HG02970 (cell line): ENCODE data around the gene SHB.

Experiments
- ATAC-seq: cut with Tn5 transposase; IDR thresholded peaks from one replicate; pipeline ENCODE4 v1.9.1; 2021; ENCODE audit warnings: mild to moderate bottlenecking, moderate library complexity, moderate number of reproducible peaks; ENCODE audit not compliant: unreplicated experiment, low FRiP score

The SHB gene

DNA sequence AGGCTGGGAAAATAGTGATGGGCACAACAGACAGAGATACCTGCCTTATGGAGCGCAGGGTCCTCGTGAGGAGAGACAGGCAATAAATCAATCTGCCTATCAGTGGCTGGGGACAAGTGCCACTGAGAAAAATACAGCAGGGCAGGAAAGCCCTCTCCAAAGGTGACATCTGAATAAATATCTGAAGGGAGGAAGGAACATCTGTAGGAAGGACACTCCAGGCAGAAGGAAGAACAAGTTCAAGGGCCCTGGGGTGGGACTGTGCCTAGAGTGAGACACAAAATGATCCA is 111.4 kb downstream of the SHB start:
- no peak for ATAC-seq

DNA sequence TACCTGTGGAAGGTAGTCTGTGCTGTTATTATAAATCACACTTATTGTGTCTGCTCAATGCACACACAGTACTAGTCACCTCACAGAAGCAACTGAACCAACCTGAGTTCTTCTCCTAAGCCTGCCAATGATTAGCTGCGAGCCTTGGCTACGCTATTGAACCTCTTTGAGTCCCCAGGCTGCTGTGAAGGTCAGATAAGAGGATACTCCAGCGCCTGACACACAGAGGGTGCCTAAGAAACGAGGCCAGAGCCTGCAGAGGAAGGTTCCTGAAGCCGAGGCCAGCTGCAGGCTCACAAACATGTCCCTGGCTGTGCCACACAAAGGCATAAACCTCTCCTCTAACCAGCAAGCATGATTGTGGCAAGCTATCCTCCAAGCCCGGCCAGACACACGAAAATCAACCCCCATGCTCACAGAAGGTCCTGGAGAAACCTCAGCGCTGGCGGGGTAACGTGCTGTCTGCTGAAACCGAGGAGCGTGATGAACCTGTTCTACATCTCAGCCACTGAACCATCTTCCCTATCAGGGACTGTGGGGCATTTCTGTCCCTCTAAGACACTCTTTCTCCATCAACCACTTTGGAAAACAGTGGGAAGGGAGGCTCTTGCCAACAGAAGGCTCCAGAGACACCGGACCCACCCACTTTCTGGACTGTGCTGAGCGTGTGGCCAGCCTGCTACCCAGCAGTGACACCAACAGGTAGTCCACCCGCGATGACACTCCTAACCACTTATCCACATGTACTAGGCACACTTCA is 111.9 kb downstream of the SHB start:
- no peak for ATAC-seq

DNA sequence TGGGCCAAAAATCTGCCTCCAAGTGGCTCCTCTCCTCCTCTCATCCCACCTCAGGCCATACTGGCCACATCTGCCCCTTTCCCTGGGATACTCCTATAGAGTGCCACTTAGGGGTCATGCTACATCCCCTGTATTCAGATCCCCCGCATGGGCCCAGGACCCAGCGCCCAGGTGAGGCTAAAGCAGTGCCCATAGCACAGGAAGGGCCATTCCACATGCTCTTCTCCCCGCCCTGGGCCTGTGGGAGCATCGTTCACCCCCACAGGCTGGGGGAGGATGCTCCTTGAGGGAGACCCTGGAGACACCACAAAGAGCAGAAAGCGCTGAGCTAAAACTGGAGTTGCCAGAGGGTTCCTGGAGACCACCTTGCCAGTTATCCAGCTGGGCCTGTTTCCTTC is 112.6 kb downstream of the SHB start:
- no peak for ATAC-seq

- ATAC-seq, result no peak
Measured at GRCh38 chr9:37955781-37956422, 113.1 kb downstream of the SHB start.

DNA sequence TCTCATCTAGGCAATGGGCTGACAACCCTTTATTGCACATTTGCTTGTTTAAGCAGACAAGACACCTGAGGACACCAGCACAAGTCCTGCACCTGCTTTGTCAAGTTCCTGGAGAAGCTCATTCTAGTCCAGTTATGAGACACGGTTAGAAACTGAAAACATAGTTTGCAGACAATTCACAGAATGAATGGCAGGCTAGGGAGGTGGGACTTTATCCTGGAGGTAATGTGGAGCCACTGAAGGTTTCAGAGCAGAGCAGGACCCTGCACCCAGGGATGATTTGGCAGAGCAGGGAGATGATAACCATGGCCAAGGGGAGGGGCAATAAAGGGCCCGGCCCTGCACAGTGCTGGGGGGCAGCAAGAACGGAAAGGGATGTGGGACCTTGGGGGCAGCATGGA is 114.4 kb downstream of the SHB start:
- ATAC-seq, result peak; percentile 24

DNA sequence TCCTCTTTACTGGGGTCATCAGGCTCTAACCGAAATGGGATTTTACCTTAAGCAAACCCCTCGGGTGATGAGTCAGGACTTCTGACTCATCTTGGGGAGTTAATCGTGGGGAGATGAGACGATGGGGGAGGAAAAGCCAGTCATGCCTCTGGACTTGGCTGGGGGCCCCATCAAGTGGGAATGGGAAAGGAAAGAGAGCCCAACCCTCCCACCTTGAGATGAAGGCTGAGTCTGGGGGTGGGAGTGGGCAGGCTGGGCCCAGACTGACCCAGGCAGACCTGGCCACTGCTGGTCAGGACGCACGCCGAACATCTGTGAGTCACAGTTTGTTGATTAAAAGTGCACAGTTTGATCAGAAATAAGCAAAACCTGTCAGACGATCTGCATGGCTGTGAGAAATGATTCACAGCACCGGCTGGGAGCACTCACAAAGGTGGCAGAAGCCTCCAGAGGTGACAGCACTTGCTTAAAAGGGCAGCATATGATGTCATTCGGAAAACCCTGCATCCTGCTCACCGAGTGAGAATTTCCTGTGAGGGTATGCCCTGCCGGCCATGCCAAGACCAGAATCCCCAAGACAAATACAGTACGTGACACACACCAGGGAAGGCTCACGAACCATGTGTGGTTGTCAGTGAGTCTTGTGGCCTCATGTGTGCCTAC is 115.1 kb downstream of the SHB start:
- ATAC-seq, result peak; percentile 46

DNA sequence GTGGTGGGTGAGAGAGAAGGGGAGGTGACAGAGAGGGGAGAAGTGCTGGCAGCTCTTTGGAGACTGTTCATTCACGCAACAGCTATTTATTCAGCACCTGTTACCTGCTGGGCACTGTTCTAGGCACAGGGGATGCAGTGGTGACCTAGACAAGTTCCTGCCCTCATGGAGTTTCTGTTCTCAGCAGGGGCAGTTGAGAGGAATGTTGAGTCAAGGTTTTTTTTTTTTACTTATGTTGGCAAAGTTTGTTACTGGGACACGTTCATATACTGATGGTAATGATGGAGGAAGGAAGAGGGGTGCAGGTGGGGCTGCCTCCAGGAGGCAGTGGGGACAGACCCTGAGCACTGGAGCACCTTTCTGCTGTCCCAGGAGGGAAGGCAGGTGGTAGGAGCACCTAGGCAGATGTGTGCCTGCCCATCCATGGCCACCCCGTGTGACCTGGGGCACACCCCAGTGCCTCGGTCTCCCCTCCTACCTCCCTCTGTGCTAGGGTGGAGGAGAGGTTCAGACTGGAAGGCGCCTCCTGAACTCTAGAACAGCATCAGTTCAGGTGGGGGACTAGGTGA is 115.7 kb downstream of the SHB start:
- no peak for ATAC-seq

DNA sequence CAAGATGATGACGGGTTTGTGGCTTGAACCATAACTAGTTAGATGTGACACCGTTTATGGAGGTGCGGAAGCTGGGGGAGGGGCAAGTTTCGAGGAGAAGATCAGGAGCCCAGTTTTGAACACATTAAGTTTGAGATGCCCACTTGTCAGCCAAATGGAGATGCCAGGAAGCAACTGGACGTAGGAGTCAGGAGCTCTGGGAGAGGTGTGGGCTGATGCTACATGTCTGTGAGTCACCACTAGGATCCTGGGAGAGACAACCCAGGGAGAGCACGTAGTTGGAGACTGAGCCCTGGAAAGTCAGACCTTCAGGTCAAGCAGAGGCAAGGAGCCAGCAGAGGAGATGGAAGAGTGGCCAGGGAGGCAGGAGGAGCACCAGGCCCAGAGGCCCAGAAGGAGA is 116.3 kb downstream of the SHB start:
- ATAC-seq, result no peak

DNA sequence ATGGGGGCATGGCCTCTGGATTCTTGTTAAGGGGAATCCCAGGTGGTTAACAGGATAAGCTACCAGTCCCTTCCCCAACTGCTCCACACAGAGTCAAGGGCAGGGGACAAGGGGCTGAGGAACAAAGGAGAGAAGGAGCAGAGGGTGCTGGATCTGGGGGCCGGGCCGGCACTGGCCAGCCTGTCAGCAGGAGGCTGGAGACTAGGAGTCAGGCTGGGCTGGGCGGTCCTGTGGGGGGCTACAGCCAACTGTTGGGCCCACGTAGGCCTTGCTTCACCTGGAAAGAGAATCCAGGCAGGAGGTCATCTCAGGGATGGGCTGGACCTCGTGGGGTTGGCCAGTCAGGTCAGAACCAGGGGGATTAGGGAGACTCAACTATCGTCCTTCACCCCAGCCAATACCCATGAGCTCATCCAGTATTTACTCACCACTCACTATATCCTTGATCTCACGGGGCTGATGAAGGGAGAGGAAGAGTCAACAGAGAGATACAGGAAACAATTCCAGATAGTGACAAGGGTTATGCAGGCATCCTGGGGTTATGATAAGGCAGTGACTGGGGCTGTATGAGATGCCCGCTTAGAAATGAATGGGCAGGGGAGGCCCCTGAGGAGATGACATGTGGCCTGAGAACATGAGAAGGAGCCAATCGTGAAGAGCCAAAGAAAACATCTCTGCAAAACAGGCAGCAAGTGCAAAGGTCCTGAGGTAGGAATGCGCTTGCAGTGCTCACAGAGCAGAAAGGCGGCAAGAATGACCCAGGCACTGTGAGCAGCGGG is 117.2 kb downstream of the SHB start:
- ATAC-seq, result no peak

- no peak for ATAC-seq
Measured at GRCh38 chr9:37950561-37950960, 118.5 kb downstream of the SHB start.

DNA sequence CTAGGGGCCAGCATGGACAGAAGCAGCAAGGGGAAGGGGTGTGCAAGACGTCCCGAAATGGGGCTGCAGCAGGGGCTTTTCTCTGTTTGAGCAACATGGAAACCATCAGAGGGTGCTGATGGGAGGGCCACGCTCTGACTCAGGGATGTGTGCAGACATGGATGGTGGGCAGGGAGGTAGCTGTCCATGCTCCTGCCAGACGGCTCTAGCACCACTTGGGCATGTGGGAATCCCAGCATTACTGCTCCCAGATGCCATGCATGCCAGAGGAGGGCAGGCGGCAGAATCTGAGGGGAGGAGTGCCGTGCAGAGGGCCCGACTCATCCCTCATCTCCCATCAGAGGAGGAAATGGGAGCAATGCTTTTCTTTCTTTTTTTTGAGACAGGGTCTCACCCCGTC is 119.5 kb downstream of the SHB start:
- ATAC-seq, result no peak

GRCh38 chr9:37948417-37948980 is 120.5 kb downstream of the SHB start:
- ATAC-seq, result no peak

GRCh38 chr9:37947977-37948376 is 121.0 kb downstream of the SHB start:
- no peak for ATAC-seq

GRCh38 chr9:37947471-37947870 is 121.6 kb downstream of the SHB start:
- ATAC-seq, result no peak

GRCh38 chr9:37946971-37947370 is 122.1 kb downstream of the SHB start:
- ATAC-seq, result no peak

DNA sequence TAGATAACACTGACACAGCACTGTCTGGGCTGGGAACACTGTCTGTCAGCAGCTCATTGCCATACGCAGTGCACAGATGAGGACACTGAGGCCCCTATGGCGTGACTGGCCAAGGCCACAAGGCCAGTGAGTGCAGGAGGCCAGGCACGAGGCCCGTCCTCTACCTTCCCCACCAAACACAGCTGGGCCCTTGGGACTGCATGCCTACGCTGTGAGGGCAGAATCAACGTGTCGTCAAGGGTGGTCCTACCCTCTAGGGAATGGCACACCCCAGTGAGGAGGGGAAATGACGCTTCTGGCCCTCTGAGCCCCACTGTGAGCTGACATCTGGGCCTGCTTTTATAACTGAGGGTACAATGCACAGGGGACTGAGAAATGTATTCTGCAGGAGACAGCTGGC is 123.0 kb downstream of the SHB start:
- ATAC-seq, result no peak

DNA sequence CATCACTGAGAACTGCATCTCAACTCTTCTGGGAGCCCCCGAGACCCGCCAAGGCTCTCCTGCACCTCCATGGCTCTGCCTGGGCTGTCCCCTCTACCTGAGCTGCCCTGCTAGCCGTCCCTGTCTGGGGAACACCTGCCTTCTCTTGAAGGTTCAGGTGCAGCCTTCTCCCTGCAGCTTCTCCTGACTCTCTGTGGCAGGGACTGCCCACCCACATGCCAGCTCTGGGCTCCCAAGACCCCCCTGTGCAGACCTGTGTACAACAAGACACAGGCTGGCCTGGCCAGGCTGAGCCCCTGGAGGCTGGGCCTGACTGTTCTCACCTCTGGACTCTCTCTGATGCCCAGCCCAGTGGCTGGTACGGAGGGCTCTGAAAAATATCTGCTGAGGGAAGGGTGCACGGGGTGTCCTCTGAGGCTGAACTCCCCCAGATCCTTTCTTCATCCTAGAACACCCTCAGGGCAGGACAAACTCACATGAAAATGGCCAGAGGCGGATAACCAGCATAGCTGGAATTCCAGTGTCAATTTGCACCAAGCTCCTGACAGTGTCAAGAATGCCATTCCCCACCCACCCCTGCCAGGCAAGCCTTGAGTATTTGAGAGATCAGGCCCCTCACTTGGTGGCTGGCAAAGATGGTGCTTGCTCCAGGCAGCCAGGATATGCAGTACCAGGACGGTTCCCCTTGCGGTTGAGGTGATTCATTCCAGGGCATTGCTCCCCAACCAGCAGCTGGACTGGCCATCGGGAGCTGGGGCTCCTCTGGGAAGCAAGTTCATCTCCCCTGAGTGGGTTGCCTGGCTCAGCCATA is 124.2 kb downstream of the SHB start:
- no peak for ATAC-seq

- no peak for ATAC-seq
Measured at GRCh38 chr9:37944266-37944650, 124.8 kb downstream of the SHB start.

GRCh38 chr9:37943345-37944265 is 125.4 kb downstream of the SHB start:
- ATAC-seq, result no peak
